ENCODE measurements around the gene GOSR2. TPM values are rescaled to one million over a fixed set of nuclear protein-coding genes. Genes with fewer than 3 reads are reported as not detected.

The GOSR2 gene
- total RNA-seq, 2 donors from 2014 or later: 76.9 to 79.8 TPM

DNA sequence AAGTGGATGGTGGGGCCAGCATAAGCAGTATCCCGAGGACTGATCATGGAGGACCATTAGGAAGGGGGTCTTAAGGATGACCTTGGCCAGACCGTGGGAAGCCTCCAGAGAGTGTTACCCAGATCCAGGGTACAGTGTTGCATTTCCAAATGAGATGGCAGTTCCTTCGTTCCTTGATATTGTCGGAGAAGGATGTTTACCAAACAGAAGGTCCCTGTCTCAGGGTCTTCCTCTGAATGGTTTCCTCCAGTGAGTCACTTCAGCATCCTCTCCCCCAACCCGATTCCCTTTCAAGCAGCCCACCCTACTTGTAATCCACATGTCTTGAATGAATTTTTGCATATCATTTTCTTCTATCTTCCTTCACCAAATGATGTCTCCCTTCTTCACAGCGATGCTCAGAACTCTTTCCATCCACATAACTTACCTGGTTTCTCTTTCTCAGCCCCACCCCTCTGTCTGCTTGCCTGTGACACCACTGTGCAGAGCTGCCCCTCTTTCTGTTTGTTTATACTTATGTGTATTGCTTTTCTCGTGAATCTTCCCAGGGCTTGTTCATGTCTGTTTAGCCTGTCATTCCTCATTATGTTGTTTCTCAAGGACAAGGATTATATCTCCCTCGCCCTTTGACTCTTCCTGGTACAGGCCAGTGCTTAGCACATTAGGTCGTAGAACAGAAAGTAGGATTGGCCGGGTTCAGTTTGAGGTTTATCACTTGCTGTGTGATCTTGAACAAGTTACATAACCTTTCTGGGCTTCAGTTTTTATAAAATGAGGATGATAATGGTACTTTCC is 5.7 kb downstream of the GOSR2 start:
- Mint-ChIP-seq H3K4me1 (ENCODE audit: low read depth in 2 of 2) (peaks cover 42 to 50% of the 10 kb centered on the region in 2 donors), H3K4me3 (no peak overlapping the region), H3K9me3 (no peaks in the 10 kb centered on the region), H3K36me3 (peaks cover 25% of the 10 kb centered on the region), H3K27ac (no peak overlapping the region), H3K27me3 (no peaks in the 10 kb centered on the region)
- no peak for ATAC-seq
- no peak for DNase-seq (ENCODE audit: low spot score)

DNA sequence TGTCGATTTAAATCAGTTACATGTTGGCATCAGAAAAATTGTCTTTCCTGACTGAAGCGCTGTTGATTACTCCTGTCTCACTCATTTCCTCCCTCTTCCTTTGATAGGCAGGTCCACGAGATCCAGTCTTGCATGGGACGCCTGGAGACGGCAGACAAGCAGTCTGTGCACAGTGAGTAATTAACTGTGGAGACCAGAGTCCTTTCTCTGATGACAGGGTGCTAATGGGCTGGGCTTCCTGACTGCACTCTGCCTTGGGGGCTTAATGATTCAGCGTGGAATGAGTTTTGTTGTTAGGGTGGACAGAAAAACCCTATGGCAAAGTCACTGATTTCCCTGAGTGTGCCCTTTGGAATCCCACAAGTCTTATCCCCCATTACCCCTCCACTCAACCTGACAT is 6.5 kb downstream of the GOSR2 start:
- Mint-ChIP-seq H3K9me3 (no peaks in the 10 kb centered on the region), H3K4me1 (ENCODE audit: low read depth in 2 of 2) (peaks cover 36 to 44% of the 10 kb centered on the region in 2 donors), H3K27me3 (no peaks in the 10 kb centered on the region), H3K4me3 (no peak overlapping the region), H3K36me3 (peaks cover 31% of the 10 kb centered on the region), H3K27ac (no peak overlapping the region)
- DNase-seq (ENCODE audit: low spot score): no peak
- ATAC-seq: no peak

DNA sequence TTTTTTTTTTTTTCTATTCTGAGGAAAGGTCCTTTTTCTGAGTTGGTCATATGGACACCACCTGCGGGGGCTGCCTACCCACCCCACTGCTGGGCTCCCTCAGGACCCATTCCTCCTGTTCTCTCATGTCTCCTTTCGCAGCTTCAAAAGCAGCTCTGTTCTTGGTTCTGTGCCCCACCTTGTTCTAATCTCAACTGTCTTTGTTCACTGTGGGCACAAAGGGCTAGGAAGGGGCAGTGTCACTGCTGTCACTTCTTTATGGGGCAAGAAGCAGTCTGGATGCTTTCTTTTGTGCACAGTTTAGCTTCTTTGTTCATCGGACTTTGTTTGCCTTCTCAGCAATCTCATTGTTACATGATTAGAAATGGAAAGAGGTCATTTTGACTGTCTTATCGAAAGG is 7.1 kb downstream of the GOSR2 start:
- no peak overlapping the region for H3K27ac Mint-ChIP-seq
- ATAC-seq (no peak), DNase-seq (ENCODE audit: low spot score) (no peak)
- no peaks in the 10 kb centered on the region for H3K9me3 Mint-ChIP-seq
- H3K4me3 Mint-ChIP-seq: no peak overlapping the region
- peaks cover 34 to 39% of the 10 kb centered on the region in 2 donors for H3K4me1 Mint-ChIP-seq (ENCODE audit: low read depth in 2 of 2)
- no peaks in the 10 kb centered on the region for H3K27me3 Mint-ChIP-seq
- peaks cover 34% of the 10 kb centered on the region for H3K36me3 Mint-ChIP-seq

DNA sequence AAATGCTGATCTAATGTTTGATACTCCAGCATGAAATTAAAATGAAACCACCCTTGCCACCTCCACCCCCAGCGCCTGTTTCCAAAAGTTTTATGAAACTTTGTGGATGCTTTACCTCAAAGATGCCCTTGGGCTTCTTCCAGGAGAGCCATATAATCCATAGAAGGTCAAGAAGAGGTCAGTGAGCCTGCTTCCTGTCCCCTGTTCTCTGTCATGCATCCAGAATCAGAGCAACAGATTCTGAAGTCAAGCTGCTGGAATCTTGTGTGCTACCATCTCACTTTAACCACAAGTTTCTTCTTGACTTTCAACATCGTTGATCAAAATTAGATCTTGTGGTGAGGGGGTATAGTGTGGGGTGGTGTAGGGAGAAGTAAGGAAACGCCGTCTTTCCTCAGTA is 8.6 kb downstream of the GOSR2 start:
- H3K27me3 Mint-ChIP-seq: no peaks in the 10 kb centered on the region
- no peak overlapping the region for H3K4me3 Mint-ChIP-seq
- peaks cover 38% of the 10 kb centered on the region for H3K36me3 Mint-ChIP-seq
- DNase-seq (ENCODE audit: low spot score) (no peak), ATAC-seq (no peak)
- no peak overlapping the region for H3K27ac Mint-ChIP-seq
- peaks cover 23 to 25% of the 10 kb centered on the region in 2 donors for H3K4me1 Mint-ChIP-seq (ENCODE audit: low read depth in 2 of 2)
- H3K9me3 Mint-ChIP-seq: no peaks in the 10 kb centered on the region

DNA sequence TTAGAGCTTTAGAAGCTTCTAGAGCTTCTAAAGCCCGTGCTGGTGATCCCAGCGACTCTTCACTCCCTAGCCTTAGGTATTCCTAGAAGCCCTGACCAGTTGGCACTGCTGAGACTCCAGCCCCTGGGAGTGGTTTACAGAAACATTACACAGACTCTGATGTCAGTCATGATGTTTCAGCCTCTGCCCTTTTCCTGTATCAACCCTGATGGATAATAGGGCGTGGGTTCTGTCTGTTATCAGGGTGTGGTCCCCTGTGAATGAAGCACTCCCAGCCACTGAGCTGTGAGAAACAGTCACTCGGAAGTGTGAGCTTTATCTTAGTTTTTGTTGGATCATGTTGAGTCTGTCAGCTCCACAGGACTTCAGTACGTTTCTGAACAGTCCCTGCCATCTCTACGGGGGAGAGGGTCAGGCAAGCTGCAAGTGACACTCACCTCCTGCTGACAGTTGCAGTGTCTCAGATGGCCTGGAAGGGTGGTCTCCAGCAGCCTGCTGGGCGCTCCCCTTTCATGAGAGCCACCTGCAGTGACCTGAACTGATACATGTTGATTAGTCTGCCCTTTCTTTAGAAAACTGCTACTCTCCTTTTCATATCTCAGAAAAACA is 12.8 kb downstream of the GOSR2 start:
- DNase-seq (ENCODE audit: low spot score) (no peak), ATAC-seq (no peak)
- H3K27ac Mint-ChIP-seq: no peak overlapping the region
- H3K4me1 Mint-ChIP-seq (ENCODE audit: low read depth in 2 of 2): no peaks in the 10 kb centered on the region
- no peaks in the 10 kb centered on the region for H3K9me3 Mint-ChIP-seq
- no peaks in the 10 kb centered on the region for H3K27me3 Mint-ChIP-seq
- H3K36me3 Mint-ChIP-seq: peaks cover 37% of the 10 kb centered on the region
- no peak overlapping the region for H3K4me3 Mint-ChIP-seq

DNA sequence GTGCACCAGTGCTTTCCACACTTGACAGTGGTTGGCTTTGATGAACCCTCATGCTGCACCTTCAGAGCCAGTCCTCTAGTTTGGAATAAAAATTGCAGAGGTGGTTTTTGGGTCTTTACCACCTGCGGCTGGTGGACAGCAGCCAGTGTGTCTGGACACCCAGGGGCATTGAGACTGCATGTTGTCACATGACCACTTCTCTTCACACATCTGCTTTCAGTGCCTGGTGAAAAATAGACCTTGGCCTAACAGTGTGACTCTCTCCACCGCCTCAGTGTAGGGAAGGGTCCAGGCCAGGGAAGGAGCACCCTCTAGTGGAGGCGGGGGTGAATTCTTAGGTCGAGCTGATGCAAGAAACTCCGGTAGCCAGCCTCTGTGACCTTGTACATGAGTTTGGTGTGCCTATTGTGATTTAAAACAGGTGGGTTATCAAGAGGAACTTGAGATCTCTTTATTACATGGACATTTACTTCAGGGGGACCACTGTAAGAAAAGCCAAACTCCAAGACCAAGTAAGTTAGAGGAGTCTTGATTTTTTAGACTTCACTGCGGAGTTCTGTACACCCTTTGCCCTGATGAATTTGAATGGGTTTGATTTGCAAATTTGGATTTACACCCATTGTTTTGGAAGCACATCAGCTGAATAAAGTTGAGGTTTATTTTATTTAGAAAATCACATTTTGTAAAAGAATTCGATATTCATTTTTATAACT is 17.9 kb downstream of the GOSR2 start:
- H3K9me3 Mint-ChIP-seq: no peaks in the 10 kb centered on the region
- DNase-seq (ENCODE audit: low spot score) (no peak), ATAC-seq (peak; percentile 73 to 75)
- peaks cover 10% of the 10 kb centered on the region for H3K36me3 Mint-ChIP-seq
- H3K27ac Mint-ChIP-seq: no peak overlapping the region
- H3K4me1 Mint-ChIP-seq (ENCODE audit: low read depth in 2 of 2): peaks cover 19 to 22% of the 10 kb centered on the region in 2 donors
- H3K27me3 Mint-ChIP-seq: no peaks in the 10 kb centered on the region
- H3K4me3 Mint-ChIP-seq: no peak overlapping the region

DNA sequence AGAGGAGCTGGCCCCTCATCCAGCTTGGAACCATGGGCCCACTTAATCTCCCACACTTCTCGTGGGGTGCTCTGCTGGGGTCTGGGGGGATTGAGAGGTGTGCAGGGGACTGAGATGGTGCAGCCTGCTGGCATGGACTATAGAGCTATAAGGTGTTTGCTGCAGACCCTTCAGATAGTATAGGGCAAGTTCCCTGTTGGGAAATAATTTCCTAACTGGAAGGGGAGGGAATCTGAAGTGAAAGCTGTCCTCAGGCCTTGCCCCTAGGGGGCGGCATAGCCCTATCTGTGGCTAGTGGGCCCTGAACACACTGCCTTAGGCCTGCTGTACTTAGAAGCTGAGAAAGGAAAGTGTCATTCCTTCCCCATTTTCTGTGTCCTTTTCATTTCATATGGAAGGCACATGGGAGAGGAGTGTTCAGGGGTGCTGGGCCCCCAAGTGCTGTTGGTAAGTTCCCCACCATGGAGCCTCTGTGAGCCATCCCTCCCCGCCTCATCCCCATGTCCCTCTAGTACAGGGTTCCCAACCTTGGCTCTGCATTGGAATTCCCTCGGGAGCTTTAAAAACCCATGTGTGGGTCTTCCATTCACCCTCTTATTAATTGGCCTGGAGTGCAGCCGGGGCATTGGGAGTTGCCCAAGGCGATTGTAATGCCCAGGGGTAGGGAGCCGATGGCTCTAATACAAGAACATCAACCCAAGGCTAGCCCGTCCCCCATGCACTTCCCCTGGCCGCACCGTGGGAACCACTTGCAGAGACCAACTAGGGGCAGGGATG is 19.7 kb downstream of the GOSR2 start:
- no peaks in the 10 kb centered on the region for H3K9me3 Mint-ChIP-seq
- peaks cover 19 to 25% of the 10 kb centered on the region in 2 donors for H3K4me1 Mint-ChIP-seq (ENCODE audit: low read depth in 2 of 2)
- ATAC-seq (peak in 1 of 2 donors; percentile 37), DNase-seq (ENCODE audit: low spot score) (no peak)
- H3K36me3 Mint-ChIP-seq: peaks cover 10% of the 10 kb centered on the region
- H3K27me3 Mint-ChIP-seq: no peaks in the 10 kb centered on the region
- H3K27ac Mint-ChIP-seq: no peak overlapping the region
- H3K4me3 Mint-ChIP-seq: no peak overlapping the region

DNA sequence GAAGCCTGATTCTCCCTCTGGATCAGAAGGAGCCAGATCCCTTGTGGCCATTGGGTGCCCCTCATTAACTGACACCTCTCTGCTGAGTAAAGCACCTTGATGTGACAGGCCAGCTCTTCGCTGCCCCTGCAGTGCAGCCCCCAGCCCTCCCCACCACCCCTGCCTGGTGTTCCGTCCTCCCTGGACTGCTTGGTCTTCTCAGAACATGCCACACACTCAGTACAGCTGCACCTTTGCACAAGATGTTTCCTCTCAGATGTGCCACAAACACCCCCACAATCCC is 20.2 kb downstream of the GOSR2 start:
- Mint-ChIP-seq H3K4me1 (ENCODE audit: low read depth in 2 of 2) (peaks cover 19 to 25% of the 10 kb centered on the region in 2 donors), H3K27ac (peak overlapping the region in 1 of 2 donors; percentile 78), H3K27me3 (no peaks in the 10 kb centered on the region), H3K4me3 (no peak overlapping the region), H3K36me3 (peaks cover 10% of the 10 kb centered on the region), H3K9me3 (no peaks in the 10 kb centered on the region)
- ATAC-seq (no peak), DNase-seq (ENCODE audit: low spot score) (no peak)

DNA sequence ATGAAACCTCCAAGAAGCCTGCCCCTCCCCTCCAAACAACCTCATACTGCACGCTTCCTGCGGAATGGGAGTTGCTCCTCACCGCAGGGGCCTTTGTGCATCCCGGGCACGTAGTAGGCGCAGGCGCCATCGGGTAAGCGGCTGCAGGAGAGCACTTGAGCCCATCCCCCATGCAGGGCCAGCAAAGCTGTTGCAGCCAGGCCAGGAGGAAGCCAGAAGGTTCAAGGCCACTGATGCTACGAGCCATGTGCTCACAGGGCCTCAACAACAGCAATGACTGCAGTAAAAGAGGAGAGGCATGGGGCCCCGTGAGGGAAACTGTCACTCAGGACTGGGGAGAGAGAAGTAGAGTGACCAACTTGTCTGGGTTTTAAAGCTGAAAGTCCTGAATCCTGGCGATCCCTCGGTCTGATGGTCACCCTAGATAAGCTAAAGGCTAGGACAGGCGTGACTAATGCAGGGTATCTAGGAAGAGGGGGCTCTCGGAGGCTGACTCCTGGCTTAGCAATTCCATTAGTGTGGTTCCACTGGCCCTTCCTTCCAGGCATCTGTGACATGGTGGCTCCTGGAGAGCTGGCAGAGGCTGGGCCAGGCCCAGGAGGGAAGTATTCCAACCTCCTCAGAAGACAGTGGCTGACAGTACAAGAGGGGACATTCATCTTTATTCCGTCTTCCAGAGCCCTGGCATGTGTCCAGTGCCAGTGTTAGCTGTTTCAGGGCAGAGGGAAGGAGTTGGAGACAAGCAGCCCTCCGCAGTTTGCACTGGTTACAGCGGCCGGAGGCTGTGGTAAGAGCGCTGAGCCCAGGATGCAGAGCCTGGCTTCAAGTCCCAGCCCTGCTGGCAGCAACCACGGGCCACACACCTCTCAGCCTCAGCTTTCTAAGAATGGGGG is 20.8 kb downstream of the GOSR2 start:
- ATAC-seq (peak; percentile 40 to 49), DNase-seq (ENCODE audit: low spot score) (no peak)
- peaks cover 10% of the 10 kb centered on the region for H3K36me3 Mint-ChIP-seq
- H3K9me3 Mint-ChIP-seq: no peaks in the 10 kb centered on the region
- peak overlapping the region; percentile 30 for H3K4me3 Mint-ChIP-seq
- peaks cover 19 to 25% of the 10 kb centered on the region in 2 donors for H3K4me1 Mint-ChIP-seq (ENCODE audit: low read depth in 2 of 2)
- H3K27me3 Mint-ChIP-seq: no peaks in the 10 kb centered on the region
- peak overlapping the region in 1 of 2 donors; percentile 78 for H3K27ac Mint-ChIP-seq

DNA sequence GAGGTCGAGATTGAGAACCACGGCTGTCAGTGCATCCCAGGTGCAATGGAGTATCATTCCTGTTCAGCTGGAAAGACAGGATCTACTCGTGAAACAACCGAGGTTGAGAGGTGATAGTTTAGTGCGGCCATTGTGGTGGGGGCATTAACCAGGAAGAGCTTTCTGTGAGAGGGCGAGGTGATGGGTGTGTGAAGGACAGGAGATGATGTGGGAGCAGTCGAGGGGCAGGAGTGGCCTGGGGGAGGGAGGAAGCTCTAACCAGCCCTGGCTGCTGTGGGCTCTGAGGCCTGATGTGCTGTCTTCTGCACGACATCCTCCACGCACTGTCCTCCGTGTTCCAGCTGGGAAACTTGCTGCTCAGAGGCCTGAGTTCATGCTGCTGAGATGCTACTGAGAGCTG is 22.0 kb downstream of the GOSR2 start:
- Mint-ChIP-seq H3K9me3 (no peaks in the 10 kb centered on the region), H3K36me3 (peaks cover 3% of the 10 kb centered on the region), H3K27ac (peak overlapping the region; percentile 5 to 27), H3K4me1 (ENCODE audit: low read depth in 2 of 2) (peaks cover 19 to 25% of the 10 kb centered on the region in 2 donors), H3K27me3 (no peaks in the 10 kb centered on the region), H3K4me3 (peak overlapping the region; percentile 0)
- DNase-seq (ENCODE audit: low spot score): no peak
- ATAC-seq: no peak

DNA sequence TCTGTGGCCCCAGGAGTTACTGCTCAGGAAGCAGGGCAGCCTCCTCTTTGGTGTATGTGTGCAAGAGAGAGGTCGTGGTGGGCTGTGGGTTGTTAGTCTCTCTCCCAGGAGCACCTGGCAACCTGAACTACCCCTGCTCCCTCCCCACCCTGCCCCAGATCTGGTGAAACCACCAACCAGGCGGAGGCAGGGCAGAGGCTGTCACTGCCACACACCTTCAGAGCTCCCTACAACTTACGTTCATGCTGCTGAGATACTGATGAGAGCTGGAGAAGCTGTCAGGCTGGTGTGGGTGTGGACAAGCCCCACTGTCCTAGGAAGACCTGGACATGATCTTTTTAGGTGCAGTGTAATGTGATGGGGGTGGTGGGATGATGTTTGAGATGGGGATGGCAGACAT is 24.3 kb downstream of the GOSR2 start:
- Mint-ChIP-seq H3K4me3 (no peak overlapping the region), H3K27ac (no peak overlapping the region), H3K27me3 (no peaks in the 10 kb centered on the region), H3K4me1 (ENCODE audit: low read depth in 2 of 2) (peaks cover 19 to 25% of the 10 kb centered on the region in 2 donors), H3K9me3 (no peaks in the 10 kb centered on the region), H3K36me3 (no peaks in the 10 kb centered on the region)
- no peak for ATAC-seq
- DNase-seq (ENCODE audit: low spot score): no peak

DNA sequence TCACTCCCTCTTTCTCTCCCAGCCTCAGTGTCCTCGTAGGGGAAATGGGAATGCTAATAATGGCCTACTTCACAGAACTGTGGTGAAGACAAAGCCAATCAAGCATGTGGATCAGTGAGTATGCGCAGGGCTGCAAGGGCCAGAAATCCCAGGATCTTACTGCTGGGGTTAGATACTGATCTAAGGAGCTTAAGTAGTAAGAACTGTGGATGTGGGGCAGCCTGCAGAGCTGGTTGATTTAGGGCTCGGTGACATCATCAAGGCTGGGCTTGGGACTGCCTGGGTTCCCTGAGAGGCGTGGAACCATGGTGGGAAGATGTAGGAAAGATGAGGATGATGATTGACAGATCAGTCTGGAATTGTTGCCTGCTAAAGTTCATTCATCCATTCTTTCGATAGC is 25.6 kb downstream of the GOSR2 start:
- H3K9me3 Mint-ChIP-seq: no peaks in the 10 kb centered on the region
- no peaks in the 10 kb centered on the region for H3K27me3 Mint-ChIP-seq
- H3K27ac Mint-ChIP-seq: no peak overlapping the region
- peaks cover 16 to 19% of the 10 kb centered on the region in 2 donors for H3K4me1 Mint-ChIP-seq (ENCODE audit: low read depth in 2 of 2)
- no peaks in the 10 kb centered on the region for H3K36me3 Mint-ChIP-seq
- ATAC-seq (no peak), DNase-seq (ENCODE audit: low spot score) (no peak)
- no peak overlapping the region for H3K4me3 Mint-ChIP-seq
